Ectodermal cell (in vitro differentiated cells): ENCODE results near the gene COL19A1.
"Not testable (repeated sequence)": the region's sequence is repeated elsewhere in the genome, so short reads cannot be mapped to it uniquely, and the experiment has no call there.

ENCODE experiments used
- H3K27ac ChIP-seq: 2 replicates; pipeline ENCODE4 v1.7.0; 2013; ENCODE audit warnings: mild to moderate bottlenecking, low read depth, low read length; ENCODE audit not compliant: insufficient read depth, poor library complexity, severe bottlenecking
- H3K27me3 ChIP-seq: 2 replicates; pipeline ENCODE4 v1.7.0; 2013; ENCODE audit warnings: mild to moderate bottlenecking, low read length; ENCODE audit not compliant: insufficient read depth, control insufficient read depth, poor library complexity, severe bottlenecking
- H3K36me3 ChIP-seq: one replicate; pipeline ENCODE4 v1.7.0; 2013; ENCODE audit warnings: low read length; ENCODE audit not compliant: control insufficient read depth, insufficient read depth
- H3K4me1 ChIP-seq: one replicate; pipeline ENCODE4 v1.7.0; 2013; ENCODE audit warnings: low read length; ENCODE audit not compliant: control insufficient read depth, insufficient read depth
- H3K4me3 ChIP-seq: 2 replicates; pipeline ENCODE4 v1.7.0; 2013; ENCODE audit warnings: low read depth, low read length, control low read depth; ENCODE audit not compliant: insufficient read depth
- H3K9me3 ChIP-seq: 2 replicates; pipeline ENCODE4 v1.7.0; 2013; ENCODE audit warnings: mild to moderate bottlenecking, low read length, moderate library complexity; ENCODE audit not compliant: control insufficient read depth
- WGBS, 2 experiments: methylation state at CpG; one replicate each; pipeline ENCODE4 v1.1.7; 2013; ENCODE audit warnings: missing lambda C conversion rate in 2 of 2; 5-methylcytosine and 5-hydroxymethylcytosine counted together

The COL19A1 gene

DNA sequence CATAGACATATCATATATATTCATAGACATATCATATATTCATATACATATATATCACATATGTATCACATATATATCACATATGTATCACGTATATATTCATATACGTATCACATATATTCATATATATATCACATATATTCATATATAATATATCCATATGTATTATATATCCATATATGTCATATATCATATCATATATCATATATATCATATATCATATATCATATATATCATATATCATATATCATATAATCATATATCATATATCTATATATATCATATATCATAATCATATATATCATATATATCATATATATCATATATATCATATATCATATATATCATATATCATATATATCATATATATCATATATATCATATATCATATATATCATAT lies 54.7 kb downstream of the COL19A1 start:
- not testable (repeated sequence) for H3K27me3 ChIP-seq, H3K4me1 ChIP-seq, H3K27ac ChIP-seq, H3K9me3 ChIP-seq, H3K4me3 ChIP-seq, H3K36me3 ChIP-seq
- no CpG with 5 or more reads among the region's 2 CpGs for WGBS, 2 experiments

DNA sequence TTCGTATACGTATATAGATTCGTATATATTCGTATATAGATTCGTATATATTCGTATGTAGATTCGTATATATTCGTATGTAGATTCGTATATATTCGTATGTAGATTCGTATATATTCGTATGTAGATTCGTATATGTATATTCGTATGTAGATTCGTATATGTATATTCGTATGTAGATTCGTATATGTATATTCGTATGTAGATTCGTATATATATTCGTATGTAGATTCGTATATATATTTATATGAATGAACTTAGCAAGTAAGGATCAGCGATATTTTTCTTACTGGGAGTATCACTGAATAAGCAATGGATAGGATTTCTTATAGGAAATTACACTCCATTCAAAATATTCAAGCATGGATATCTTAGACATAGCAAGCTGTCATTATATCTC lies 55.3 kb downstream of the COL19A1 start:
- not testable (repeated sequence) for H3K4me3 ChIP-seq, H3K36me3 ChIP-seq, H3K4me1 ChIP-seq, H3K27me3 ChIP-seq, H3K27ac ChIP-seq, H3K9me3 ChIP-seq
- WGBS, 2 experiments = 97% methylated on average over 21 to 22 of the region's 22 CpGs

DNA sequence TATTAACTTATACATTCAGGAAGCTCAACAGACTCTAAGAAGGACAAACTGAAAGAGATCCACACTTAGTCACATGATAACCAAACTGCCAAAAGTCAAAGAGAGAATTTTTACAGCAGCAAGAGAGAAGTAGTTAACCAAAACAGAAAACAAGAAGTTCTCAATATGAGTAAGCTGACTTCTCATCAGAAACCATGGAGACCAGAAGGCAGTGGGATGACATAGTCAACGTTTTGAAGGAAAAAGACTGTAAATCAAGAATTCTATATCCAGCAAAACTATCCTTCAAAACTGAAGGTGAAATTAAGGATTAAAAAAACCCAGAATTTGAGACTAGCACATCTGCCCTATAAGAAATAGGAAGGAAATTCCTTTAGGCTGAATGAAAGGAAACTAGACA lies 60.4 kb downstream of the COL19A1 start:
- 79% methylated on average over 1 of the region's 1 CpG; no CpG with 5 or more reads in 1 of the 2 experiments for WGBS, 2 experiments
- Histone ChIP-seq H3K9me3 (no peaks in the 10 kb centered on the region), H3K27me3 (no peaks in the 10 kb centered on the region), H3K4me3 (no peak overlapping the region), H3K36me3 (no peaks in the 10 kb centered on the region), H3K4me1 (no peaks in the 10 kb centered on the region), H3K27ac (no peak overlapping the region)

DNA sequence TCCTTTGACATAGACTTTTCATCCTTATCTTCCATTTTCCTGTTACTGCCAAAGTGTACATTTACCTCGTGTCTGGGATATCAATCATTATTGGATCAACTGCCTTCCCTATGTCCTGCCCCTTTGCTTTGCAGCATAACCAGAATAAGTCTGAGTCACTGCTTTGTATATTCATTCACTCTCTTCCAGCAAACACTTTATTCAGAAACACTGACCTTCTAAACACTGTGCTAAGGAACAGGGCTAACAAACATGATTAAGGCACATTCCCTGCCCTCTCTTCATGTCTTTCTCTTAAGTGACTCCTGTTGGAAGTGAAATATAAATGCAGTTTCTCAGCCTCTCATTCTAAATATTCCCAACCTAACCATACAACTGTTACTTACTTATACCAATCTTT lies 66.9 kb downstream of the COL19A1 start:
- Histone ChIP-seq H3K9me3 (no peaks in the 10 kb centered on the region), H3K27me3 (no peaks in the 10 kb centered on the region), H3K4me3 (no peak overlapping the region), H3K4me1 (no peaks in the 10 kb centered on the region), H3K27ac (no peak overlapping the region), H3K36me3 (no peaks in the 10 kb centered on the region)
- 88 to 92% methylated on average over 1 of the region's 1 CpG for WGBS, 2 experiments

DNA sequence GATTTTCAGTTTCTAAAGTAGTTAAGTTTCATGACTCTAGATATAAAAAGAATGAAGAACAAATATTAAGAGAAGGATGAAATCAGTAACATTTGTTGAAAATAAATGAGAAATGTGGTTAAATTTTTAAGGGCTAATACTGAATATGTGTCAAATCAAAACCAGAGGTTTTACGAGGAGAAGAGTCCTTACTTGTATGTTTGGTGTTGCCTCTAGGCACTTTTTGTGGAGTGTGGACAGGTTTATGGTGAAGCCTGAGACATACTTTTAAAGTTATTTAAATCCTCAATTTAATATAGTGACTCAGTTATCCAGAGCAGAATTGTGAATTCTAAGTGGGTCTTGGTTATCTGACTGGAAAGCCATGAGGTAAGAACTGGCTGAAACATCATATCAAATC lies 68.7 kb downstream of the COL19A1 start:
- Histone ChIP-seq H3K9me3 (no peaks in the 10 kb centered on the region), H3K4me1 (no peaks in the 10 kb centered on the region), H3K27me3 (no peaks in the 10 kb centered on the region), H3K27ac (no peak overlapping the region), H3K4me3 (no peak overlapping the region), H3K36me3 (no peaks in the 10 kb centered on the region)
- WGBS, 2 experiments = 78 to 94% methylated on average over 1 of the region's 1 CpG

DNA sequence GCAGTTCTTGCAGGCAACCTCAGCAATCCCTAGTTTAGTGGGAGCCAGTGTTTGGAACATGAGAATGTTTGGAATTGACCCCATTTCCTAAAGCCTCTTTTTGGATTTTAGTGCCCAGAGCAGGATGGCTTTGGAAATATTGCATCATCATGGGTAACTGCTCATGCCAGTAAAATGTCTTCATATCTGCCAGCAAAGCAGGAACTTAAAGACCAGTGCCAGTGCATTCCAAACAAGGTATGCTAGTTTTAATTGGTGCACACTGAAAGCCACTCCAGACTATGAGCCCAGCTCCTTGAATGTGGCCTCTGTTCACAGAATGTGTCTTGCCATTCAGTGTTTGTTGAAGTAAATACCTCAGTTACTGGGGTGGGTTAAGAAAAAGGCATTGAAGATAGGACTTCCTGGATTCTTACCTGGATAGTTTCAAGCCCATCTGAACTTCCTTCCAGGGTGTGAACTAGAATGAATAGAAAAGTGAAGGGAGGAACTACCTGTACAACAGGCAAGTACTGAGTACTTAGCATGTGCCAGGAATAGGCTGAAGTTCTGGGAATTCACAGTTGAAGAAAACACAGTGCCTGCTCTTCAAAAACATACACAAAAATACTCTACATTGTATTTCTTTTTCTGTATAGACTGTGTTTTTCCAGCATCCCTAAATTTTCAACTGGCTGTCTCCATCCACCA lies 70.5 kb downstream of the COL19A1 start:
- Histone ChIP-seq H3K27ac (no peak overlapping the region), H3K27me3 (no peaks in the 10 kb centered on the region), H3K36me3 (no peaks in the 10 kb centered on the region), H3K9me3 (no peaks in the 10 kb centered on the region), H3K4me1 (no peaks in the 10 kb centered on the region), H3K4me3 (no peak overlapping the region)

DNA sequence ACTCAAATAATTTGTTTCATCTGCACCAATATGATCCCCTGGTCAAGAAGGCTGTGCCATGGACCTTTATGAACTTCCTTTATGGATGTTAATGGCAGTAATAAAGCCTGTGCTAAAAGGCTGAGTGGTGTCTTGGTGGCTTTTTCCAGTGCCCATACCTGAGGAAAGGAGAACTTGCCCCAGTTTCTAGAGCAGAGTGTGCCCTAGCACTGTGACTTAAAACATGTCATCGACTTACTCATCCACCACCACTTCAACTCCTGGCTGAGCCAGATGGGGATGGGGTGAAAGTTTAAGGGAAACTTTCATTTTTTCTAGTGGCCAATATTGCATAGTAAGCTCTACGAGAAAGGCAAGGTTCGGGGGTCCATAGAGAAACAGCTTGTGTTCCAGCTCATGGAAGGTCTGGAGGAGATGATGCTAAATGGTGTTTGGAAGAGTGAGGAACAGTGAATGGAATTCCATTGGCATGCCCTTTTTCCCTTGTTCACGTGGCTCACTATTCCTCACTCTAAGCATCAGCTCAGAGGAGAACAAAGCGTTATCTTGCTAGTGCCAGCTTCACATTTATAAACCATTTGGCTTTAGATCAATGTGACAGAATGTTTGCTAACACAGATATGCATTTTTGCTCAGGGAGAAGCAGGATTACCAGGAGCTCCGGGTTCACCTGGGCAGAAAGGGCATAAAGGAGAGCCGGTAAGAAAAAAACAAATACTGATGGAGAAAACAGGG lies 71.2 kb downstream of the COL19A1 start:
- no peaks in the 10 kb centered on the region for H3K36me3 ChIP-seq
- H3K4me3 ChIP-seq = no peak overlapping the region
- H3K4me1 ChIP-seq = no peaks in the 10 kb centered on the region
- WGBS, 2 experiments = 85 to 95% methylated on average over 6 of the region's 7 CpGs
- no peaks in the 10 kb centered on the region for H3K9me3 ChIP-seq
- no peak overlapping the region for H3K27ac ChIP-seq
- no peaks in the 10 kb centered on the region for H3K27me3 ChIP-seq

DNA sequence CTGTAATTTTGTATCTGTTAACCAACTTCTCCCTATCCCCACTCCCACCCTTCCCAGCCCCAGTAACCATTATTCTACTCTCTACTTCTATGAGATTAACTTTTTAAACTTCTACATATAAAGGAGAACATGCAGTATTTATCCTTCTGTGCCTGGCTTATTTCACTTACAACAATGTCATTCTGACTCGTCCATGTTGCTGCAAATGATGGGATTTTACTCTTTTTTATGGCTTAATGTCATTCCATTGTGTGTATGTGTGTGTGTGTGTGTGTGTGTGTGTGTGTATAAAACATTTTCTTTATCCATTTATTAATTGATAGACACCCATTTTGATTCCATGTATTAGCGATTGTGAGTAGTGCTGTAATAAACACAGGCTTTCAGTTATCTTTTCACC lies 76.1 kb downstream of the COL19A1 start:
- Histone ChIP-seq H3K4me3 (no peak overlapping the region), H3K4me1 (no peaks in the 10 kb centered on the region), H3K27ac (no peak overlapping the region), H3K36me3 (no peaks in the 10 kb centered on the region), H3K9me3 (no peaks in the 10 kb centered on the region), H3K27me3 (no peaks in the 10 kb centered on the region)
- WGBS, 2 experiments = 50% methylated on average over 2 of the region's 2 CpGs; no CpG with 5 or more reads in 1 of the 2 experiments

DNA sequence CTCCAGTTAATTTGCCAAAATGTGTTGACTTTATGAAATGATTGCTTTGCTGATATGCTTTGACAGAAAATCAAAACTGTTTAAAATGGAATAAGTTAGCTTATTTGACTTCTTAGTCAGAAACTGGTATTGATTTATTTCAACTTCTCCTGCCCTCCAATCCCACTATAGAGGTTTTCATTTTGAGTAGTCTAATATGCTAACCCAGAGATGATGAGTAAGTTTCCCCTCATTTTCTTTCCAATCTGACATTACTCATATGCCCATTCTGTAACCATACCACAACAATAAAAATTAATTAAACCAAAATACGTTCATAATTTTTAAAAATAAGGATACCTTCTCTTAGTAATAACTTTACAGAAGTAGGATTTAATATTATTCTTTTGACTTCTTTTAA lies 78.8 kb downstream of the COL19A1 start:
- Histone ChIP-seq H3K27me3 (no peaks in the 10 kb centered on the region), H3K9me3 (no peaks in the 10 kb centered on the region), H3K27ac (no peak overlapping the region), H3K36me3 (no peaks in the 10 kb centered on the region), H3K4me3 (no peak overlapping the region), H3K4me1 (no peaks in the 10 kb centered on the region)
- WGBS, 2 experiments = 100% methylated on average over 1 of the region's 1 CpG; no CpG with 5 or more reads in 1 of the 2 experiments

DNA sequence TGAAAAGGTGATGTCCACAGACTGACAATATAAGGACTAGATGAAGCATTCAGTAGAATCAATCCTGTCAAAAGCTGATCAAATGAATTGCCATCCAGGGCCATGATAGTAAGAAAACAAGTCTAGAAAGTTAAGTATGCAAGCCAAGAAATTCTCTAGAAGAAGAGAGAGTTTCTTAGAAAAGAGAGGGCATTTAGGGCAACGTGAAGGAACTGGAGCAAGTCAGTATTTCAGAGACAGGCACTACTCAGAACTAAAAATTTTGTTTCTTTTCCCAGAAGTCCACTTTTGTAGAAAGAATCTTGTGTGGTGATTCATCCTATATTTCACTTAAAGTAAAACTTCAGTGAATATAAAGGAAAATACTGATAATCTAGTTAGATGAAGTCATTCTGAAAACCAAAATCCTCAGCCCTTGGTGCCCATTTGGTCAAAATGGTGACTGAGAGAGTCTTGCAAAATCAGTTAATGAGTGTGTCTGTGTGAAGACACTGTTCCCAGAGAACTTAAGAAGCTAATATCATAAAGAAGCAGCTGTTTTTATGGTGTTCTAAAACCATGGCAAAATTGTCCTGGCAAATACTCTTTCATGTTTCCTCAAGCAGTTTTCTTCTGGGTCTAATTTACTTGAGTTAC lies 82.2 kb downstream of the COL19A1 start:
- 89 to 100% methylated on average over 1 of the region's 1 CpG for WGBS, 2 experiments
- no peak overlapping the region for H3K4me3 ChIP-seq
- H3K27ac ChIP-seq = no peak overlapping the region
- no peaks in the 10 kb centered on the region for H3K4me1 ChIP-seq
- no peaks in the 10 kb centered on the region for H3K9me3 ChIP-seq
- H3K36me3 ChIP-seq = no peaks in the 10 kb centered on the region
- H3K27me3 ChIP-seq = no peaks in the 10 kb centered on the region
